Cardiac muscle cell (in vitro differentiated cells and primary cell): ENCODE measurements around the gene MAPK10. TPM values are rescaled to one million over a fixed set of nuclear protein-coding genes. Genes with fewer than 3 reads are reported as not detected.

Experiments used
- DNase-seq, 2 donors: peaks; one replicate each; pipeline versions ENCODE4 v3.0.0 to v3.0.0-alpha.2; 2010 to 2017; ENCODE audit warnings: low read depth in 1 of 2, low spot score in 1 of 2
- H3K27ac ChIP-seq: fragments of 200-600 bp; sonication (generic); 2 replicates; pipeline ENCODE4 v1.5.1; 2016
- H3K27me3 ChIP-seq: fragments of 200-600 bp; sonication (generic); 2 replicates; pipeline ENCODE4 v1.6.0; 2016; ENCODE audit warnings: control low read depth
- H3K36me3 ChIP-seq: fragments of 200-600 bp; sonication (generic); 2 replicates; pipeline ENCODE4 v1.5.1; 2016; ENCODE audit warnings: control low read depth
- H3K4me1 ChIP-seq: fragments of 200-600 bp; sonication (generic); 2 replicates; pipeline ENCODE4 v1.8.1; 2017; ENCODE audit warnings: low read depth, mild to moderate bottlenecking, mixed run types
- H3K4me3 ChIP-seq: fragments of 200-600 bp; sonication (generic); 2 replicates; pipeline ENCODE4 v1.5.1; 2016; ENCODE audit warnings: mild to moderate bottlenecking
- H3K9me3 ChIP-seq: fragments of 200-600 bp; sonication (generic); 2 replicates; pipeline ENCODE4 v1.5.1; 2017; ENCODE audit warnings: low read depth, mild to moderate bottlenecking, control low read depth
- CTCF ChIP-seq: IDR thresholded peaks from 2 replicates; pipeline ENCODE4 v1.5.1; 2012; ENCODE audit warnings: low read depth, mild to moderate bottlenecking, low read length
- polyA plus RNA-seq: library from polyadenylated mRNA; unstranded; fragments of >200 nt; fragmentation: Nextera tagmentation; extraction: Ambion mirVana; gene quantifications from 2 replicates; pipeline ENCODE4 v1.2.1, GENCODE V29; 2016
- total RNA-seq: library from RNA; depleted of rRNA; stranded (reverse); fragments of >200 nt; gene quantifications from 2 replicates; pipeline ENCODE4 v1.2.3, GENCODE V29; 2016

The MAPK10 gene
- total and polyA plus RNA-seq, 2 experiments from 2014 or later, result 13.9 to 22.8 TPM

GRCh38 chr4:86250006-86250405 lies 109.8 kb downstream of the MAPK10 start:
- H3K4me3 ChIP-seq, result no peak overlapping the region
- H3K9me3 ChIP-seq, result no peaks in the 10 kb centered on the region
- H3K36me3 ChIP-seq, result no peaks in the 10 kb centered on the region
- no peak overlapping the region for H3K27ac ChIP-seq
- no peak for TF ChIP-seq CTCF
- no peak for DNase-seq
- no peaks in the 10 kb centered on the region for H3K4me1 ChIP-seq
- H3K27me3 ChIP-seq, result no peaks in the 10 kb centered on the region

GRCh38 chr4:86249074-86249473 lies 110.8 kb downstream of the MAPK10 start:
- Histone ChIP-seq H3K27ac (no peak overlapping the region), H3K27me3 (no peaks in the 10 kb centered on the region), H3K9me3 (no peaks in the 10 kb centered on the region), H3K36me3 (no peaks in the 10 kb centered on the region), H3K4me3 (no peak overlapping the region), H3K4me1 (no peaks in the 10 kb centered on the region)
- DNase-seq, result no peak
- no peak for TF ChIP-seq CTCF

GRCh38 chr4:86247906-86248305 lies 111.9 kb downstream of the MAPK10 start:
- Histone ChIP-seq H3K36me3 (no peaks in the 10 kb centered on the region), H3K4me3 (no peak overlapping the region), H3K4me1 (no peaks in the 10 kb centered on the region), H3K9me3 (no peaks in the 10 kb centered on the region), H3K27ac (no peak overlapping the region), H3K27me3 (no peaks in the 10 kb centered on the region)
- no peak for DNase-seq
- TF ChIP-seq CTCF, result no peak

GRCh38 chr4:86247320-86247719 lies 112.5 kb downstream of the MAPK10 start:
- Histone ChIP-seq H3K9me3 (no peaks in the 10 kb centered on the region), H3K36me3 (no peaks in the 10 kb centered on the region), H3K4me3 (no peak overlapping the region), H3K27me3 (no peaks in the 10 kb centered on the region), H3K4me1 (no peaks in the 10 kb centered on the region), H3K27ac (no peak overlapping the region)
- no peak for TF ChIP-seq CTCF
- DNase-seq, result no peak

GRCh38 chr4:86243750-86244149 lies 116.1 kb downstream of the MAPK10 start:
- DNase-seq, result no peak
- H3K27me3 ChIP-seq, result no peaks in the 10 kb centered on the region
- H3K4me1 ChIP-seq, result no peaks in the 10 kb centered on the region
- H3K27ac ChIP-seq, result no peak overlapping the region
- H3K9me3 ChIP-seq, result no peaks in the 10 kb centered on the region
- no peak for TF ChIP-seq CTCF
- H3K36me3 ChIP-seq, result no peaks in the 10 kb centered on the region
- H3K4me3 ChIP-seq, result no peak overlapping the region

GRCh38 chr4:86242677-86243076 lies 117.2 kb downstream of the MAPK10 start:
- no peak overlapping the region for H3K27ac ChIP-seq
- no peaks in the 10 kb centered on the region for H3K9me3 ChIP-seq
- DNase-seq, result no peak
- no peaks in the 10 kb centered on the region for H3K27me3 ChIP-seq
- no peak overlapping the region for H3K4me3 ChIP-seq
- no peaks in the 10 kb centered on the region for H3K4me1 ChIP-seq
- no peak for TF ChIP-seq CTCF
- H3K36me3 ChIP-seq, result no peaks in the 10 kb centered on the region
